Activated CD4-positive, alpha-beta T cell treated with anti-CD3 and anti-CD28 coated beads, Interleukin-2, amount 50 U/mL, for 1 hour (primary cell): ENCODE measurements around the gene GSAP.
A peak's percentile ranks its signal among the peaks of the same experiment; 100 is the strongest.
"Not testable (repeated sequence)": the region's sequence is repeated elsewhere in the genome, so short reads cannot be mapped to it uniquely, and the experiment has no call there.

Experiments
- DNase-seq: peaks from one replicate; pipeline ENCODE4 v3.0.0-alpha.2; 2020

The GSAP gene, protein sequence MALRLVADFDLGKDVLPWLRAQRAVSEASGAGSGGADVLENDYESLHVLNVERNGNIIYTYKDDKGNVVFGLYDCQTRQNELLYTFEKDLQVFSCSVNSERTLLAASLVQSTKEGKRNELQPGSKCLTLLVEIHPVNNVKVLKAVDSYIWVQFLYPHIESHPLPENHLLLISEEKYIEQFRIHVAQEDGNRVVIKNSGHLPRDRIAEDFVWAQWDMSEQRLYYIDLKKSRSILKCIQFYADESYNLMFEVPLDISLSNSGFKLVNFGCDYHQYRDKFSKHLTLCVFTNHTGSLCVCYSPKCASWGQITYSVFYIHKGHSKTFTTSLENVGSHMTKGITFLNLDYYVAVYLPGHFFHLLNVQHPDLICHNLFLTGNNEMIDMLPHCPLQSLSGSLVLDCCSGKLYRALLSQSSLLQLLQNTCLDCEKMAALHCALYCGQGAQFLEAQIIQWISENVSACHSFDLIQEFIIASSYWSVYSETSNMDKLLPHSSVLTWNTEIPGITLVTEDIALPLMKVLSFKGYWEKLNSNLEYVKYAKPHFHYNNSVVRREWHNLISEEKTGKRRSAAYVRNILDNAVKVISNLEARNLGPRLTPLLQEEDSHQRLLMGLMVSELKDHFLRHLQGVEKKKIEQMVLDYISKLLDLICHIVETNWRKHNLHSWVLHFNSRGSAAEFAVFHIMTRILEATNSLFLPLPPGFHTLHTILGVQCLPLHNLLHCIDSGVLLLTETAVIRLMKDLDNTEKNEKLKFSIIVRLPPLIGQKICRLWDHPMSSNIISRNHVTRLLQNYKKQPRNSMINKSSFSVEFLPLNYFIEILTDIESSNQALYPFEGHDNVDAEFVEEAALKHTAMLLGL

GRCh38 chr7:77415823-77416620 is at the start of gene GSAP:
GSAP (minus strand) TSS chr7:77416349; CDS start chr7:77416321, 28 bp downstream.
- peak; percentile 49 for DNase-seq

GRCh38 chr7:77465256-77465655 is 49.1 kb upstream of the GSAP start:
- no peak for DNase-seq

DNA sequence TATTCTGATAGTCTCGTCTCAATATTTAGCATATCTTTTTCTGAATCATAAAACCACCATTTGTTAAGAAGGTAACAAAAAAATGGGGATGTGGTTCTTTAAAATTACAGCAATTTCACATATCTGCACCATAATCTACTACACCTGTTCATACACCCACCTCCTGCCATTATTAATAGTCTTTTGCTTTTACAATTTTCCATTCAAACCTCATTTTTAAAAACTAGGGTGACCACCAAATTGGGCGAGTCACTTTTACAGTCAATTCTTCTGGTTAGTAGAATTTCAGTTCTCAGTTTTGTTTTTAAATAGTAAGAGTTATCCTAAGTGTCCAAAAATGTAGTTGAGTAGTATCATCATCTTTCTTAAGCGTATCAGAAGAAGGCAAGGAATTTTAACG is 48.4 kb upstream of the GSAP start:
- DNase-seq, result no peak

- DNase-seq, result not testable (repeated sequence)
These were observed 47.5 kb upstream of the GSAP start for GRCh38 chr7:77463632-77464031.

DNA sequence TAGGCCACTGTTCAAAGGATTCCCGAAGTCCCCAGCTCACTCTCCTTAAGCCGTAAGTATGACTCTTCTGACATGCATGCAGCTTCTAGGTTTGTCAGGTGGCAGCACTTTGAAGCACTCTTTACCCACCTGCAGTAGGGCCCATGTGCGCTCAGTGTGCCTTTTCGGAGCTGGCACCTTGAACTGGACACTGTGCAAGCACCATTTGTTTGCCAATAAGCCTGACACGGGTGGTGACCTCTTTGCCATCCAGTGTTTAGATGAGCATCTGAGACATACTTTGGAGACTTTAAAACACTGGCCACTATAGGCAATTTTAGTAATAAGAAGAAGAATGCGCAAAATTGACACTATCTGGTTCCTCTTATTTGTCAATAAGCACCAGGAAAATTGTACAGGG is 45.7 kb upstream of the GSAP start:
- no peak for DNase-seq

- no peak for DNase-seq
These were observed 45.1 kb upstream of the GSAP start for GRCh38 chr7:77461246-77461645.

DNA sequence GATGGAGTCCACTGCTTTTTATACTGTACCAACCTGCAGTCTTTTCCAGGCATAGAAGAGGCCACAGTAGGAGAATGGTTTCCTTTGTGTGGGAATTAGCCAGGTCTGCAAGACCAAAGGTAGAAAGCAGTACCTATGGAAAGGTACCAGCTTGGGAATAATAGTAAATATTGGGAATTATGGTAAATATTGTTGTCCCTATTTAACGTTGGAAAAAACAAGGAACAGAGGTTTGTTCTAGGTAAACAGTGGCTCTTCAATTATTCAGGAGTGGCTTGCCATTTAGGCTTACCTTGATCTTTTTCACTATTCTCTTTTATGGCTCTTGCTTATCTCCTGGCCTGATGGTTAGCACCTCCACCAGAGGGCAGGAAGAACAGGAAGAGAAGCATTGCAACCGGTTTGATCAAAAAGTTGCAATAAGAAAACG is 43.9 kb upstream of the GSAP start:
- no peak for DNase-seq

GRCh38 chr7:77459311-77459726 is 43.2 kb upstream of the GSAP start:
- DNase-seq, result no peak

GRCh38 chr7:77458786-77459185 is 42.6 kb upstream of the GSAP start:
- no peak for DNase-seq

DNA sequence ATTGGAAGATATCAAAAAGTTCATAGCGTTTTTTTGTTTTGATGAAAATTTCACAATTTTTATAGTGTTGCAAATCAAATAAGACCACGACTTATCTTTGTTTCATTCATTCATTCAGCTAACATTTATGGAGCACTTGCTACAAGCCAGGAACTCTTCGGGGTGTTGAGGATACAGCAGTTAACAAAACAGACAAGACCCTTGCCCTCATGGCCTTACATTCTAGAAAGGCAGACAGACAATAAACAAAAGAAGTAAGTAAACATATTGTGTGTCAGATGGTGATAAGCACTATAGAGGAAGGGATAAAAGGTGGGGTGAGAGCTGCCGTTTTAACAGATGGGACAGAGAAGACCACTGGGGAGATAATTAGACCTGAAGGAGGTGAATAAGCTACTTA is 41.6 kb upstream of the GSAP start:
- DNase-seq, result no peak

DNA sequence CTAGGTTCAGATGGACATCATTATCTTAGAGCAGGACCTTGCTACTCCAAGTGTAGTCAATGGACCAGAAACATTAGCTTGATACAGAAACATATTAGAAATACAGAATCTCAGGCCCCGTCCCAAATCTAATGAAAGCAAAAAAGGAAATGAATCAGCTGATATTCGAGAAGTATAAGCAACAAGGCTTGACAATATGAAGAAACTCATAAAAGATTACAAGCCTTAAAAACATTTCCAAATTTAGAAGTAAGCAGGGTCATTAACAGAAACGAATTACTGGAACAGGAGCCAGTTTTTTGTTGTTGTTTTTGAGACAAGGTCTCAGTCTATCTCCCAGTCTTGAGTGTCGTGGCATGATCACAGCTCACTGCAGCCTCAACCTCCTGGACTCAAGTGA is 40.5 kb upstream of the GSAP start:
- no peak for DNase-seq

DNA sequence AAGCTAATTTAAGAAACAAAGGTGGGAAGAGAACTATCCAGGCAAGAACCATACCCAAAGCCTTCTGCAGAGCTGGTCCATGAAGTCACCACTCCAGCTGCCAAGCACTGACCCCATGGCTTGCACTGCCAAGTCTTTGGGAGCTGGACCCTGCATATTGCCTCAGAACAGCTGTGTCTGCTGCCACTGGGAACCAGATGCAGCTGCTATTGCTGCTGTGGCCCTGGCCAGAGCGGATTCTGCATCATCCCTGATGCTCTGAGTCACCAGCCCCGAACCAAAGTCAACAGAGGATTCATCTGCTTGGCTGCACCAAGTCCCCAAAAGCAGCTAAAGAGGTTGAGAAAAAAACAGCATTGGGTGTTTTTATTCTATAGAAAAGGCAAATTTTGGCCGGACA is 39.2 kb upstream of the GSAP start:
- DNase-seq, result no peak

GRCh38 chr7:77454802-77455201 is 38.7 kb upstream of the GSAP start:
- DNase-seq, result no peak

DNA sequence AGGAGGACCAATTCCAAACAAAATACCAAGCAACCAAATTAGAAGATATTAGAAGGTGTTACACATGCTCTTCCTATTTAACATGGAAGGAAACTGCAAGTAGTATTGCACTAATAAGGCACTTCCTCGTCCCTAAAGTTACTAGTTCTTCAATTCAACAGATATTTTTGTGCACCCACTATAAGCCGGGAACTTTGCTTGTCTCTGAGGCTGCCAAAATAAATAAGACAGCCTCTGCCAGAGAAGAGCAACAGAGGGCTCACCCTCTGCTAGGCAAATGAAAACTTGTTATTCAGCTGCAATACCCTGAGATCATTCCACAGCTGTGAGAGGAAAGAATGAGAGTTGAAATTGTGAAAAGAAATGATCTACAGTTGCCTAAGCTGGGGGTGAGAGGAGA is 37.4 kb upstream of the GSAP start:
- no peak for DNase-seq

DNA sequence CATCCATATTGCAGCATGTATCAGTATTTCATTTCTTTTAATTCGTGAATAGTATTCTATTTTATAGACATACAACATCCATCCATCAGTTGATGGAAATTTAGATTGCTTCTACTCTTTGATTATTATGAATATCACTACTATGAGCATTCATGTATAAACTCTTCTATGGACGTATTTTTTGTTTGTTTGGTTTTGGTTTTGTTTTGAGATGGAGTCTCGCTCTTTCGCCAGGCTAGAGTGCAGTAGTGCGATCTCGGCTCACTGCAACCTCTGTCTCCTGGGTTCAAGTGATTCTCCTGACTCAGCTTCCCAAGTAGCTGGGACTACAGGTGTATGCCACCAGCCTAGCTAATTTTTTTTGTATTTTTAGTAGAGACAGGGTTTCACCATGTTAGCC is 35.8 kb upstream of the GSAP start:
- not testable (repeated sequence) for DNase-seq

GRCh38 chr7:77450613-77451012 is 34.5 kb upstream of the GSAP start:
- no peak for DNase-seq

- no peak for DNase-seq
These were observed 33.9 kb upstream of the GSAP start for GRCh38 chr7:77450054-77450453.

- DNase-seq, result no peak
These were observed 31.5 kb upstream of the GSAP start for GRCh38 chr7:77447616-77448015.

- no peak for DNase-seq
These were observed 28.0 kb upstream of the GSAP start for GRCh38 chr7:77444123-77444522.

DNA sequence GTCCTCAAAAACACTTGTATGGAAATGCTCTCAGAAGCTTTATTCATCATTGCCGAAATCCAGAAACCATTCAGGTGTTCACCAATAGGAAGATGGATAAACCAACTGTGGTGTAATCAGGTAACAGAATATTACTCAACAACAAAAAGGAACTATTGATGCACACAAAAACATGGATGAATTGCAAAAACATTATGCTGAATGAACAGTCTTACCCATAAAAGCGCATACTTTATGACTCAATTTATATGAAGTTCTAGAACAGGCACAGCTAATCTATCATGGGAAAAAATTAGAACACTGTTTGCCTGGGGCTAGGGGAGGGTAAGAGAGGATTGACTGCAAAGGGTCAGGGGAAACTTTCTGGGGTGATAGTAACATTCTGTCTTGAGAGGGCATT is 26.9 kb upstream of the GSAP start:
- DNase-seq, result no peak

- no peak for DNase-seq
These were observed 26.5 kb upstream of the GSAP start for GRCh38 chr7:77442636-77443035.

- DNase-seq, result no peak
These were observed 24.9 kb upstream of the GSAP start for GRCh38 chr7:77441046-77441445.

GRCh38 chr7:77439572-77439971 is 23.4 kb upstream of the GSAP start:
- DNase-seq, result no peak
